Measurements from ENCODE around the gene ENO2. TPM values are rescaled to one million over a fixed set of nuclear protein-coding genes. Genes with fewer than 3 reads are reported as not detected.

ENO2 gene
- total and polyA plus RNA-seq, 2 donors from 2014 or later = 10.3 to 35.7 TPM

DNA sequence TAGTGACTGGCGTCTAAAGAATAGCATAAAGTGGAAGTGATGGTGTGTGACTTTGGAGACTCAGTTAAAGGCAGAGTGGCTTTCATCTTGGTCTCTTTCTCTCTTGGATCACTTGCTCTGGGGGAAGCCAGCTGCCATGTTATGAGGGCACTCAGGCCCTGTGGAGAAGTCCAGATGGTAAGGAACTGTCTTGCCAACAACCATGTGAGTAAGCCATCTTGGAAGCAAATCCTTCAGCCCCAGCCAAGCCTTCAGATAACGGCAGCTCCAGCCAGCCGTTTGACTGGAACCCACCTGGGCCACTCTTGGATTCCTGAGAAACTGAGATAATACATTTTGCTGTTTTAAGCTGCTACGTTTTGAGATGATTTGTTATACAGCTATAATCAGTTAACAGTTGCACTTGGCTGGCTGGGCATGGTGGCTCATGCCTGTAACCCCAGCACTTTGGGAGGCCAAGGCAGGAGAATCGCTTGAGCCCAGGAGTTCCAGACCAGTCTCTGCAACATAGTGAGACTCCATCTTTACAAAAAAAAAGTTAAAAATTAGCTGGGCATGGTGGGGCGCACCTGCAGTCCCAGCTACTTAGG, 17.4 kb upstream of the ENO2 start:
- H3K27me3 ChIP-seq (ENCODE audit: control insufficient read depth, insufficient read depth, low read length) = no peaks in the 10 kb centered on the region
- H3K4me1 ChIP-seq (ENCODE audit: control insufficient read depth in 2 of 3, insufficient read depth in 2 of 3, low read depth in 1 of 3, low read length in 3 of 3) = no peaks in the 10 kb centered on the region
- H3K36me3 ChIP-seq (ENCODE audit: control insufficient read depth in 2 of 3, insufficient read depth in 3 of 3, low read length in 3 of 3) = no peaks in the 10 kb centered on the region
- no peak overlapping the region for H3K27ac ChIP-seq (ENCODE audit: low read depth in 2 of 2, low read length in 2 of 2)
- FAIRE-seq (no peak), DNase-seq (peak in 1 of 5 donors; percentile 25)
- no peak overlapping the region for H3K4me3 ChIP-seq (ENCODE audit: low read length in 3 of 3)
- intact Hi-C loops (cut with DNase I) = no loop called here
- no peak overlapping the region for H3K9ac ChIP-seq (ENCODE audit: low read length in 3 of 3)
- TF ChIP-seq CTCF (IDR thresholded peaks at IDR 0.05; ENCODE audit: borderline replicate concordance, extremely low read depth, insufficient read depth) = no peak
- no peaks in the 10 kb centered on the region for H3K9me3 ChIP-seq (ENCODE audit: control insufficient read depth in 2 of 3, insufficient read depth in 1 of 3, low read length in 3 of 3)

- intact Hi-C loops (cut with DNase I) = no loop called here
- TF ChIP-seq CTCF (IDR thresholded peaks at IDR 0.05; ENCODE audit: borderline replicate concordance, extremely low read depth, insufficient read depth) = no peak
- no peaks in the 10 kb centered on the region for H3K9me3 ChIP-seq (ENCODE audit: control insufficient read depth in 2 of 3, insufficient read depth in 1 of 3, low read length in 3 of 3)
- no peak for FAIRE-seq
- peaks cover 0 to 5% (median 0%) of the 10 kb centered on the region in 3 donors for H3K4me1 ChIP-seq (ENCODE audit: control insufficient read depth in 2 of 3, insufficient read depth in 2 of 3, low read depth in 1 of 3, low read length in 3 of 3)
- no peak for DNase-seq
- no peaks in the 10 kb centered on the region for H3K27me3 ChIP-seq (ENCODE audit: control insufficient read depth, insufficient read depth, low read length)
- H3K36me3 ChIP-seq (ENCODE audit: control insufficient read depth in 2 of 3, insufficient read depth in 3 of 3, low read length in 3 of 3) = no peaks in the 10 kb centered on the region
- no peak overlapping the region for H3K4me3 ChIP-seq (ENCODE audit: low read length in 3 of 3)
- H3K27ac ChIP-seq (ENCODE audit: low read depth in 2 of 2, low read length in 2 of 2) = no peak overlapping the region
- no peak overlapping the region for H3K9ac ChIP-seq (ENCODE audit: low read length in 3 of 3)
Observed at GRCh38 chr12:6899427-6899826, 15.0 kb upstream of the ENO2 start.

- Histone ChIP-seq H3K9me3 (ENCODE audit: control insufficient read depth in 2 of 3, insufficient read depth in 1 of 3, low read length in 3 of 3) (no peaks in the 10 kb centered on the region), H3K9ac (ENCODE audit: low read length in 3 of 3) (no peak overlapping the region), H3K27me3 (ENCODE audit: control insufficient read depth, insufficient read depth, low read length) (no peaks in the 10 kb centered on the region), H3K36me3 (ENCODE audit: control insufficient read depth in 2 of 3, insufficient read depth in 3 of 3, low read length in 3 of 3) (no peaks in the 10 kb centered on the region), H3K27ac (ENCODE audit: low read depth in 2 of 2, low read length in 2 of 2) (peak overlapping the region in 1 of 2 donors; percentile 23), H3K4me3 (ENCODE audit: low read length in 3 of 3) (no peak overlapping the region), H3K4me1 (ENCODE audit: control insufficient read depth in 2 of 3, insufficient read depth in 2 of 3, low read depth in 1 of 3, low read length in 3 of 3) (peaks cover 0 to 8% (median 0%) of the 10 kb centered on the region in 3 donors)
- FAIRE-seq (no peak), DNase-seq (peak in 3 of 5 donors; percentile 24 to 85 (median 71))
- TF ChIP-seq CTCF (IDR thresholded peaks at IDR 0.05; ENCODE audit: borderline replicate concordance, extremely low read depth, insufficient read depth) = no peak
- intact Hi-C loops (cut with DNase I) = no loop called here
Observed at GRCh38 chr12:6899837-6900519, 14.4 kb upstream of the ENO2 start.
